ENCODE results near the gene RTN4R.

The RTN4R gene

GRCh38 chr22:20256027-20256426 lies 12.1 kb downstream of the RTN4R start:
- DNase-seq (ENCODE audit: low read depth), result no peak
- TF ChIP-seq, protein P1, sequence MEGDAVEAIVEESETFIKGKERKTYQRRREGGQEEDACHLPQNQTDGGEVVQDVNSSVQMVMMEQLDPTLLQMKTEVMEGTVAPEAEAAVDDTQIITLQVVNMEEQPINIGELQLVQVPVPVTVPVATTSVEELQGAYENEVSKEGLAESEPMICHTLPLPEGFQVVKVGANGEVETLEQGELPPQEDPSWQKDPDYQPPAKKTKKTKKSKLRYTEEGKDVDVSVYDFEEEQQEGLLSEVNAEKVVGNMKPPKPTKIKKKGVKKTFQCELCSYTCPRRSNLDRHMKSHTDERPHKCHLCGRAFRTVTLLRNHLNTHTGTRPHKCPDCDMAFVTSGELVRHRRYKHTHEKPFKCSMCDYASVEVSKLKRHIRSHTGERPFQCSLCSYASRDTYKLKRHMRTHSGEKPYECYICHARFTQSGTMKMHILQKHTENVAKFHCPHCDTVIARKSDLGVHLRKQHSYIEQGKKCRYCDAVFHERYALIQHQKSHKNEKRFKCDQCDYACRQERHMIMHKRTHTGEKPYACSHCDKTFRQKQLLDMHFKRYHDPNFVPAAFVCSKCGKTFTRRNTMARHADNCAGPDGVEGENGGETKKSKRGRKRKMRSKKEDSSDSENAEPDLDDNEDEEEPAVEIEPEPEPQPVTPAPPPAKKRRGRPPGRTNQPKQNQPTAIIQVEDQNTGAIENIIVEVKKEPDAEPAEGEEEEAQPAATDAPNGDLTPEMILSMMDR (IDR thresholded peaks at IDR 0.05; ENCODE audit: low read length, missing control alignments), result no peak
- no peak overlapping the region for H3K4me3 ChIP-seq (replicated peaks; ENCODE audit: low read depth, low read length)

- DNase-seq (ENCODE audit: low read depth), result no peak
- H3K4me3 ChIP-seq (replicated peaks; ENCODE audit: low read depth, low read length), result no peak overlapping the region
- TF ChIP-seq, protein P1 (IDR thresholded peaks at IDR 0.05; ENCODE audit: low read length, missing control alignments), result no peak
Measured at GRCh38 chr22:20254975-20255946, 12.9 kb downstream of the RTN4R start.

GRCh38 chr22:20253161-20253560 lies 15.0 kb downstream of the RTN4R start:
- H3K4me3 ChIP-seq (replicated peaks; ENCODE audit: low read depth, low read length), result no peak overlapping the region
- no peak for DNase-seq (ENCODE audit: low read depth)
- TF ChIP-seq, protein P1 (IDR thresholded peaks at IDR 0.05; ENCODE audit: low read length, missing control alignments), result no peak

DNA sequence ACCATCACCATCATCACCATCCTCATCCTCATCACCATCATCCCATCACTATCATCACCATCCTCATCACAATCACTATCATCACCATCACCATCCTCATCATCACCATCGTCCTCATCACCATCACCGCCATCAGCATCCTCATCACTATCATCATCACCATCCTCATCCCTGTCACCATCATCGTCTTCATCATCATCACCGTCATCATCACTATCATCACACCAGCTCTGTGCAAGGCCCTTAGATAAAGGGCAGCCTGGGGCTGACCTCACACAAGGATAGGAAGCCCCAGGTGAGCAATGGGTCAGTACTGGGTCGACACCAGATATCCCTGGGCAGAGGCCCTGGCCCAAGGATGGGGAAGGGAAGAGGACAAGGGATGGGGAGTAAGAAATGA lies 16.1 kb downstream of the RTN4R start:
- TF ChIP-seq, protein P1 (IDR thresholded peaks at IDR 0.05; ENCODE audit: low read length, missing control alignments), result no peak
- no peak for DNase-seq (ENCODE audit: low read depth)
- H3K4me3 ChIP-seq (replicated peaks; ENCODE audit: low read depth, low read length), result no peak overlapping the region

DNA sequence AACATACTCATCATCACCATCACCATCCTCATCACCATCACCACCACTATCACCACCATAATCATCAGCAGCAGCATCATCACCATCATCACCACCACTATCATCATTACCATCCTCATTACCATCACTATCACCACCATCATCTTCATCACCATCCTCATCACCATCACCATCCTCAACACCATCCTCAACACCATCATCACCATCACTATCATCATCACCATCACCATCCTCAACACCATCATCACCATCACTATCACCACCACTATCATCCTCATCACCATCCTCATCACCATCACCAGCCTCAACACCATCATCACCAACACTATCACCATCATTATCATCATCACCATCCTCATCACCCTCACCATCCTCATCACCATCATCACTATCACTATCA lies 16.6 kb downstream of the RTN4R start:
- no peak for DNase-seq (ENCODE audit: low read depth)
- TF ChIP-seq, protein P1 (IDR thresholded peaks at IDR 0.05; ENCODE audit: low read length, missing control alignments), result no peak
- no peak overlapping the region for H3K4me3 ChIP-seq (replicated peaks; ENCODE audit: low read depth, low read length)

DNA sequence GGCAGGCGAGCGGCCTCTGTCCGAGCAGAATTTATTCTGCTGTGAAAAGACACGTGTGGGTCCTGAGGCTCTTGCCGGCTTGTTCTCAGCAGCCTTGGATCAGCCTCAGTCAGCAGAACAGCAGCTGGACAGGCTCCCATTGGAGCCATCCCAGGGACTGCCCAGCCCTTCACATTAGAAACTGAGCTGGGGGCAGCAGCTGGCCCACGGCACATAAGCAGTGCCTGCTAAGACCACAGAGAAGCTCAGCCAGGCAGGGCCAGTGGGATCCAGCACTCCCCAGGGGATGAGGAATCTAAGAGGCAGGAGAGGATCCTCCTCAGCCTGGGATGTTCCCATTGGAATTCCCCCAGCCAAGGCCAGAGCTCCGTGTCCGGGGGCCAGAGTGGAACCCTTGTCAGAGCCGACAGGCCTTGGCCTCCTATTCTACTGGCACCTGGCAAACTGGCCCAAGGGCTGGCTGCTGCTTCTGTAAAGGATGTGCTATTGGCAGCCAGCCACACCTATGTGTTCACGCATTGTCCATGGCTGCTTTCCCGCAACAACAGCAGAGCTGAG lies 18.2 kb downstream of the RTN4R start:
- H3K4me3 ChIP-seq (replicated peaks; ENCODE audit: low read depth, low read length), result no peak overlapping the region
- peak; percentile 57 for DNase-seq (ENCODE audit: low read depth)
- TF ChIP-seq, protein P1 (IDR thresholded peaks at IDR 0.05; ENCODE audit: low read length, missing control alignments), result no peak

Data from fibroblast of pulmonary artery (primary cell).